ENCODE data around the gene AMBN. TPM values are rescaled to one million over a fixed set of nuclear protein-coding genes. Genes with fewer than 3 reads are reported as not detected.

AMBN gene
- total RNA-seq, result not detected in 2 replicates

GRCh38 chr4:70591955-70592582, at the start of gene AMBN:
AMBN (plus strand) TSS chr4:70592256; CDS start chr4:70592359, 103 bp downstream.

GRCh38 chr4:70628444-70628843, 36.4 kb downstream of the AMBN start, which contains the start of gene ENAM:
ENAM (plus strand) TSS chr4:70628744; CDS start chr4:70629501, 757 bp downstream.

Other genes starting within 250 kb of the AMBN start
- gene SMR3A, start 231.5 kb upstream of the AMBN start, total RNA-seq, result not detected in 2 replicates
- gene SMR3B, start 209.1 kb upstream of the AMBN start, total RNA-seq, result not detected in 2 replicates
- gene OPRPN, start 194.3 kb upstream of the AMBN start, total RNA-seq, result not detected in 2 replicates
- gene MUC7, start 120.1 kb upstream of the AMBN start, total RNA-seq, result not detected in 2 replicates
- gene AMTN, start 73.7 kb upstream of the AMBN start, total RNA-seq, result not detected in 2 replicates
- not detected in 2 replicates for gene ENAM, start 36.5 kb downstream of the AMBN start, total RNA-seq
- gene JCHAIN, start 74.3 kb downstream of the AMBN start, total RNA-seq, result 0.35 TPM in 1 of 2 replicates, not detected in the other
- 13.9 and 16.8 TPM in 2 replicates for gene UTP3, start 96.3 kb downstream of the AMBN start, total RNA-seq
- gene RUFY3, start 129.7 kb downstream of the AMBN start, total RNA-seq, result 17.5 and 19.5 TPM in 2 replicates
- gene GRSF1, start 247.6 kb downstream of the AMBN start, total RNA-seq, result 77.7 and 78.7 TPM in 2 replicates

Data from pericardium fibroblast (primary cell).